BE2C (cell line): ENCODE measurements around the gene C15orf62.

Source experiments
- DNase-seq: peaks from one replicate; pipeline ENCODE4 v3.0.0-alpha.2; 2020
- H3K27me3 ChIP-seq: fragments of 250-450 bp; sonication (Bioruptor Pico); 2 replicates; pipeline ENCODE4 v1.5.1; 2020; ENCODE audit warnings: mild to moderate bottlenecking
- H3K36me3 ChIP-seq: fragments of 250-450 bp; sonication (Bioruptor Pico); 2 replicates; pipeline ENCODE4 v1.5.1; 2020; ENCODE audit warnings: mild to moderate bottlenecking
- H3K4me1 ChIP-seq: fragments of 250-450 bp; sonication (Bioruptor Pico); 2 replicates; pipeline ENCODE4 v1.5.1; 2020
- H3K4me3 ChIP-seq: 2 replicates; pipeline ENCODE4 v1.5.1; 2011; ENCODE audit warnings: low read depth, low read length
- H3K9me3 ChIP-seq: fragments of 250-450 bp; sonication (Bioruptor Pico); 2 replicates; pipeline ENCODE4 v1.5.1; 2020
- CTCF ChIP-seq: IDR thresholded peaks from 2 replicates; pipeline ENCODE4 v1.5.1; 2012; ENCODE audit warnings: mild to moderate bottlenecking, low read depth, low read length

Gene C15orf62

GRCh38 chr15:40808861-40809450, 39.2 kb downstream of the C15orf62 start:
- Histone ChIP-seq H3K27me3 (no peaks in the 10 kb centered on the region), H3K4me3 (no peak overlapping the region), H3K4me1 (no peaks in the 10 kb centered on the region), H3K36me3 (no peaks in the 10 kb centered on the region), H3K9me3 (no peaks in the 10 kb centered on the region)
- TF ChIP-seq CTCF, result no peak
- DNase-seq, result no peak

DNA sequence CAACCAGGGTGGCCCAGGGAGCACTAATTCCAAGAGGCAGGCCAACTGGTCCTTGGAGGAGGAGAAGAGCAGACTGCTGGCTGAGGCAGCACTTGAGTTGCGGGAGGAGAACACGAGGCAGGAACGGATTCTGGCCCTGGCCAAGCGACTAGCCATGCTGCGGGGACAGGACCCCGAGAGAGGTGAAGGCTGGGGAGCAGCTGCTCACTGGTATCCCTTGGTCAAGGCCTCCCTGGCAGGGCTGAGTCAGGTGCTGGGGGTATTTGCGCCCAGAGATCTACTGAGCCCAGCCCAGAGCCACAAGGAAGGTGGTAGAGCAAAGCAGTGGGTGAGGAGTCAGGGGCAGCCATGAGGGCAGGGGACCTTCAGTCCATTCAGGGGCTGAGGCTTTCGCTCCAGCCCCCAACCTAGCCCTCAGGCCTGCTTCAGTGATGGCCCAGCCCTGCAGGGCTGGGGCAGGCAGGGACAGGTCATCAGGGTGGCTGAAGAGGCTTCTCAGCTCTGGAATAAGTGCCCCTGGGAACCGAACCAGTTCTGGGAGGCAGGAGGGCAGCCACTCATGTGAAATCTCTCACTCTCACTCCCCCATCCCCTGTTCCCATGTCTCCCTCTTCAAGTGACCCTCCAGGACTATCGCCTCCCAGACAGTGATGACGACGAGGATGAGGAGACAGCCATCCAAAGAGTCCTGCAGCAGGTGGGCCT, 43.1 kb downstream of the C15orf62 start:
- Histone ChIP-seq H3K9me3 (no peaks in the 10 kb centered on the region), H3K27me3 (no peaks in the 10 kb centered on the region), H3K4me3 (no peak overlapping the region), H3K4me1 (0 out of 2 replicates have a peak, but pooled peaks cover 5% of the 10 kb centered on the region), H3K36me3 (no peaks in the 10 kb centered on the region)
- no peak for TF ChIP-seq CTCF
- no peak for DNase-seq

- Histone ChIP-seq H3K4me1 (0 out of 2 replicates have a peak, but pooled peaks cover 5% of the 10 kb centered on the region), H3K9me3 (no peaks in the 10 kb centered on the region), H3K36me3 (no peaks in the 10 kb centered on the region), H3K4me3 (no peak overlapping the region), H3K27me3 (no peaks in the 10 kb centered on the region)
- peak; percentile 41 for DNase-seq
- TF ChIP-seq CTCF, result no peak
These were observed 45.4 kb downstream of the C15orf62 start for GRCh38 chr15:40815042-40815698.

DNA sequence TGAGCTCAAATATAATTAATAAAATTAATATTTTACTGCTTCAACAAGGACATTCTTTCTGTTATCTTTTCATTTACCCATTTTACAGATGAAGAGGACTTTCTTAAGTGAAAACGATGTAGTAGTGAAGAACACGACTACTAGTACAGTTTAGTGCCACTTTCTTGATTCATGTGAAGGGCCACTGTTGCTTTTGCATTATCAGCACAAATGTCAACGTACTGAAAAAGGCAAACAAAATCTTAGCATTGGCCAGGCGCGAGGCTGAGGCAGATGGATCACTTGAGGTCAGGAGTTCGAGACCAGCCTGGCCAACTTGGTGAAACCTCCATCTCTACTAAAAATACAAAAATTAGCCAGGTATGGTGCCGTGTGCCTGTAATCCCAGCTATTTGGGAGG, 49.3 kb downstream of the C15orf62 start:
- H3K4me1 ChIP-seq, result 0 out of 2 replicates have a peak, but pooled peaks cover 5% of the 10 kb centered on the region
- H3K36me3 ChIP-seq, result no peaks in the 10 kb centered on the region
- H3K4me3 ChIP-seq, result no peak overlapping the region
- DNase-seq, result no peak
- H3K27me3 ChIP-seq, result no peaks in the 10 kb centered on the region
- TF ChIP-seq CTCF, result no peak
- no peaks in the 10 kb centered on the region for H3K9me3 ChIP-seq

DNA sequence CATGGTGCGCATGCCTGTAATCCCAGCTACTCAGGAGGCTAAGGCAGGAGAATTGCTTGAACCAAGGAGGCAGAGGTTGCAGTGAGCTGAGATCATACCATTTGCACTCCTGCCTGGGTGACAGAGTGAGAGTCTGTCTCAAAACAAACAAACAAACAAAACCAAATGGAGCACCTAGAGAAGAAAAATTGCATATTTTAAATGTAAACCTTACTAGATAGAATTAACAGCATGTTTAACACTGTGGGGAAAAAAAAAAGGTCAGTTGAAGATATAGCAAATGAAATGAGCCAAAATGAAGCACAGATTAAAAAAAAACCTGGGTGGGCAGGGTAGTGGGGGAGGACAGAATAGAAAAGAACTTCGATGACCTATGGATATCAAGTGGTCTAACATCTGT, 51.4 kb downstream of the C15orf62 start:
- H3K36me3 ChIP-seq, result no peaks in the 10 kb centered on the region
- no peaks in the 10 kb centered on the region for H3K4me1 ChIP-seq
- no peak for TF ChIP-seq CTCF
- H3K9me3 ChIP-seq, result no peaks in the 10 kb centered on the region
- H3K4me3 ChIP-seq, result no peak overlapping the region
- H3K27me3 ChIP-seq, result no peaks in the 10 kb centered on the region
- no peak for DNase-seq
